ENCODE data around the gene APOH.

The APOH gene

DNA sequence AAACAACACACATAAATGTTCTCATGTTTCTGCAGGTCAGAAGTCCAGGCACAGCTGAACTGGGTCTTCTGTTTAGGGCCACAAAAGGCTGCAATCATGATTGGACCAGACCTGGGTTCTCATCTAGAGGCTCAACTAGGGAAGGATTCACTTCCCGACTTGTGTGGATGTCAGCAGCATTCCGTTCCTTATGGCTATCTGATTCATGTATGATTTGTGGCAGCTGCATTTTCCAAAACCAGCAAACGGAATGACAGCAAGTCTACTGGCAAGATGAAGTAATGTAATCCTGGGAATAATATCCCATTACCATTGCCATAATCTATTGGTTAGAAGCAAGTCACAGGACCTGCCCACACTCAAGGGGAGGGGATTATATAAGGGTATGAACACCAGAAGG, 59.4 kb downstream of the APOH start:
- no peak for DNase-seq (ENCODE audit: low spot score)
- CTCF ChIA-PET, result interaction anchor here (0.6 kb wide), 1 partner anchor 1126 kb away, joined by 3 read pairs; no protein-coding TSS in a partner anchor
- TF ChIP-seq, protein P1, sequence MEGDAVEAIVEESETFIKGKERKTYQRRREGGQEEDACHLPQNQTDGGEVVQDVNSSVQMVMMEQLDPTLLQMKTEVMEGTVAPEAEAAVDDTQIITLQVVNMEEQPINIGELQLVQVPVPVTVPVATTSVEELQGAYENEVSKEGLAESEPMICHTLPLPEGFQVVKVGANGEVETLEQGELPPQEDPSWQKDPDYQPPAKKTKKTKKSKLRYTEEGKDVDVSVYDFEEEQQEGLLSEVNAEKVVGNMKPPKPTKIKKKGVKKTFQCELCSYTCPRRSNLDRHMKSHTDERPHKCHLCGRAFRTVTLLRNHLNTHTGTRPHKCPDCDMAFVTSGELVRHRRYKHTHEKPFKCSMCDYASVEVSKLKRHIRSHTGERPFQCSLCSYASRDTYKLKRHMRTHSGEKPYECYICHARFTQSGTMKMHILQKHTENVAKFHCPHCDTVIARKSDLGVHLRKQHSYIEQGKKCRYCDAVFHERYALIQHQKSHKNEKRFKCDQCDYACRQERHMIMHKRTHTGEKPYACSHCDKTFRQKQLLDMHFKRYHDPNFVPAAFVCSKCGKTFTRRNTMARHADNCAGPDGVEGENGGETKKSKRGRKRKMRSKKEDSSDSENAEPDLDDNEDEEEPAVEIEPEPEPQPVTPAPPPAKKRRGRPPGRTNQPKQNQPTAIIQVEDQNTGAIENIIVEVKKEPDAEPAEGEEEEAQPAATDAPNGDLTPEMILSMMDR (conservative IDR thresholded peaks at IDR 0.05; ENCODE audit: low read depth), result no peak
- H3K27ac ChIP-seq, result no peak overlapping the region
- POLR2A ChIA-PET (ENCODE audit: low non-redundant PET), result no interaction called here

DNA sequence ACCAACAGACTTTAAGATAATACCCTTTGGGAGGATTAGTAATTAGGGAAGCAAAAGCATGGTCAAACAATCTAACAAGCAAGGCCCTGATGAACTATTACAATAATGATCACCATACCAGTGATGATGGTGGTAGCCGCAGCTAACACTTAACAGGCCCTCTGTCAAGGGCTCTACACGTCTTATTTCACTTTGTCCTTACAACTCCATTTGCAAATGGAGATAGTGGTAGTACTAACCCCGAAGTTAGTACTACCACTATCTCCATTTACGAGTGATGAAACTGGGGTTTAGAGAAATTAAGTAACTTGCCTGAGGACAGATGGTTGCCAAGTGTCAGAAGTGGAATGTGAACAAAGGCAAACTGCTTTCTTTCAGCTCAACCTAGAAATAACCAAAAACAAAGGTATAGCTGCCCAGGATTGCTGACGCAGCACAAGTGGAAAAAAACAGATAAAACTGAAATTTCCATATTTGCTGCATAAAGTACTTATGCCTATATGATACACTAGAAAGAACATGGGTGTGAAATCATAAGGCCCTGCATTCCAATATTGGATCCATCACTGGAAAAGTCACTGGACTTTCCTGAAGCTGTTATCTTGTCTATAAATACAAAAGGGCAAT, 61.9 kb downstream of the APOH start:
- ChIA-PET CTCF (no interaction called here), POLR2A (ENCODE audit: low non-redundant PET) (interaction anchor here (0.6 kb wide), 1 partner anchor 1111 kb away, joined by 5 read pairs; the partner anchor contains the start of gene GNA13)
- TF ChIP-seq, protein P1 (conservative IDR thresholded peaks at IDR 0.05; ENCODE audit: low read depth), result no peak
- DNase-seq (ENCODE audit: low spot score), result no peak
- no peak overlapping the region for H3K27ac ChIP-seq

DNA sequence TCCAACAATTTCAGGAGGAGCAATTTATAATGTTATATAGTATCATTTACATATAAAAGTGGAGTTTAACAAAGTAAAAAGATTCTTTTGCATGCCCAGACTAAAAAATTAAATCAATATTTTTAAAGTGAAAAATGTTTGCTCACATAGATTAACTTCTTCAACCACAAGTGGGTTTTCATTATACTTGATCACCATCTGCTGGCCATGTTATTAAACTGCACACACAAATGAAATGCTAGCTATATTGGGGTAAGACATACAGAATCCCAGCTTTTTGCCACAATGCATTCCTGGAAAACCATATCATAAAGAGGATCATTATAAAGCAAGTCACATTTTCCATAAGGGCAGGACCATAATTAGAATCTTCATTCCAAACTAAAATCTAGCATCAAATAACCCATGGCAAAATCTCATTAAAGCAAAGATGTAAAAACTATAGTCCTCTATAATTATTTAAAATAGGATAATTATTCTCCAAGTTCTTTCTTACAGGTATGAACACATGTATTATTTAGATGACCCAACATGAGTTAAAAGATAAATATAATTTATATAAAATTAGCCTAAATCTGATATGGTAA, 63.6 kb downstream of the APOH start:
- TF ChIP-seq, protein P1 (conservative IDR thresholded peaks at IDR 0.05; ENCODE audit: low read depth), result peak; percentile 81
- ChIA-PET POLR2A (ENCODE audit: low non-redundant PET) (no interaction called here), CTCF (interaction anchor here (0.6 to 2.2 kb wide), 5 partner anchors 414 to 1424 kb away, joined by 3 to 12 read pairs (median 3); no protein-coding TSS in a partner anchor)
- no peak overlapping the region for H3K27ac ChIP-seq
- peak; percentile 54 for DNase-seq (ENCODE audit: low spot score)
